SK-N-SH treated with all-trans-retinoic acid at 6 μM for 48 hours (cell line): ENCODE measurements around the gene ST6GALNAC4.
"Not testable (repeated sequence)": the region's sequence is repeated elsewhere in the genome, so short reads cannot be mapped to it uniquely, and the experiment has no call there.

Experiments used
- OSR1 ChIP-seq: fragments of 250-450 bp; sonication (Bioruptor Pico); IDR thresholded peaks from 2 replicates; pipeline ENCODE4 v1.8.0; 2022; ENCODE audit warnings: moderate library complexity, mild to moderate bottlenecking, inconsistent platforms
- TOX ChIP-seq: fragments of 250-450 bp; sonication (Bioruptor Pico); IDR thresholded peaks from 2 replicates; pipeline ENCODE4 v1.8.0; 2021; ENCODE audit warnings: mild to moderate bottlenecking, moderate library complexity, borderline replicate concordance
- ZFP30 ChIP-seq: fragments of 450-650 bp; formaldehyde crosslinking; IDR thresholded peaks from 2 replicates; pipeline ENCODE4 v1.5.0; 2022; ENCODE audit warnings: mild to moderate bottlenecking, moderate library complexity
- ZNF70 ChIP-seq: fragments of 450-650 bp; formaldehyde crosslinking; IDR thresholded peaks from 2 replicates; pipeline ENCODE4 v1.5.0; 2020; ENCODE audit warnings: mild to moderate bottlenecking, moderate library complexity
- TF ChIP-seq, protein P1 (sequence below): fragments of 250-450 bp; sonication (Bioruptor Pico); IDR thresholded peaks from 2 replicates; pipeline ENCODE4 v1.8.0; 2020; ENCODE audit warnings: mild to moderate bottlenecking, moderate library complexity, borderline replicate concordance

DNA sequence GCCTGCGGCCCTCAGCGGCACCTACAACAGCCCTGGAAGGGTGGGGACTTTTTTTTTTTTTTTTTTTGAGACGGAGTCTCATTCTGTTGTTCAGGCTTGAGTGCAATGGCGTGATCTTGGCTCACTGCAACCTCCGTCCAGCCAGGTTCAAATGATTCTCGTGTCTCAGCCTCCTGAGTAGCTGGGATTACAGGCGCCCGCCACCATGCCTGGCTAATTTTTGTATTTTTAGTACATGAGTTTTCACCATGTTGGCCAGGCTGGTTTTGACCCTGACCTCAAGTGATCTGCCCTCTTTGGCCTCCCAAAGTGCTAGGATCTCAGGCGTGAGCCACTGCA is 46.7 kb downstream of the ST6GALNAC4 start:
- TF ChIP-seq TOX; ZFP30 (CRISPR knock-in tag); ZNF70; OSR1 (CRISPR knock-in tag): not testable (repeated sequence)
- TF ChIP-seq, protein P1, sequence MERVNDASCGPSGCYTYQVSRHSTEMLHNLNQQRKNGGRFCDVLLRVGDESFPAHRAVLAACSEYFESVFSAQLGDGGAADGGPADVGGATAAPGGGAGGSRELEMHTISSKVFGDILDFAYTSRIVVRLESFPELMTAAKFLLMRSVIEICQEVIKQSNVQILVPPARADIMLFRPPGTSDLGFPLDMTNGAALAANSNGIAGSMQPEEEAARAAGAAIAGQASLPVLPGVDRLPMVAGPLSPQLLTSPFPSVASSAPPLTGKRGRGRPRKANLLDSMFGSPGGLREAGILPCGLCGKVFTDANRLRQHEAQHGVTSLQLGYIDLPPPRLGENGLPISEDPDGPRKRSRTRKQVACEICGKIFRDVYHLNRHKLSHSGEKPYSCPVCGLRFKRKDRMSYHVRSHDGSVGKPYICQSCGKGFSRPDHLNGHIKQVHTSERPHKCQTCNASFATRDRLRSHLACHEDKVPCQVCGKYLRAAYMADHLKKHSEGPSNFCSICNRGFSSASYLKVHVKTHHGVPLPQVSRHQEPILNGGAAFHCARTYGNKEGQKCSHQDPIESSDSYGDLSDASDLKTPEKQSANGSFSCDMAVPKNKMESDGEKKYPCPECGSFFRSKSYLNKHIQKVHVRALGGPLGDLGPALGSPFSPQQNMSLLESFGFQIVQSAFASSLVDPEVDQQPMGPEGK (CRISPR knock-in tag): not testable (repeated sequence)
